HG03342 (cell line): Measurements from ENCODE around the gene S100A16.
"Not testable (repeated sequence)": the region's sequence is repeated elsewhere in the genome, so short reads cannot be mapped to it uniquely, and the experiment has no call there.

ENCODE experiments used
- ATAC-seq: cut with Tn5 transposase; IDR thresholded peaks from one replicate; pipeline ENCODE4 v1.9.1; 2021; ENCODE audit warnings: mild to moderate bottlenecking, moderate library complexity; ENCODE audit not compliant: unreplicated experiment

The S100A16 gene

GRCh38 chr1:153612755-153613331 is at the start of gene S100A16:
S100A16 (minus strand) TSS chr1:153613137; CDS start chr1:153608151, 4,986 bp downstream.
- ATAC-seq: no peak

GRCh38 chr1:153662269-153662668 is 49.3 kb upstream of the S100A16 start:
- no peak for ATAC-seq

- no peak for ATAC-seq
Measured at GRCh38 chr1:153661111-153661708, 48.3 kb upstream of the S100A16 start.

GRCh38 chr1:153659656-153660055 is 46.7 kb upstream of the S100A16 start:
- ATAC-seq: no peak

GRCh38 chr1:153659175-153659534 is 46.2 kb upstream of the S100A16 start:
- no peak for ATAC-seq

GRCh38 chr1:153658400-153659174 is 45.6 kb upstream of the S100A16 start, which contains the start of gene SNAPIN:
SNAPIN (plus strand) TSS chr1:153658703; CDS start chr1:153658744, 41 bp downstream.
- ATAC-seq: peak; percentile 77

- no peak for ATAC-seq
Measured at GRCh38 chr1:153655333-153655732, 42.4 kb upstream of the S100A16 start.

GRCh38 chr1:153652805-153653500 is 40.0 kb upstream of the S100A16 start:
- ATAC-seq: no peak

GRCh38 chr1:153651771-153652170 is 38.8 kb upstream of the S100A16 start:
- no peak for ATAC-seq

GRCh38 chr1:153649863-153650235 is 36.9 kb upstream of the S100A16 start:
- no peak for ATAC-seq

GRCh38 chr1:153649137-153649862 is 36.4 kb upstream of the S100A16 start:
- no peak for ATAC-seq

GRCh38 chr1:153648000-153648643 is 35.2 kb upstream of the S100A16 start:
- ATAC-seq: no peak

GRCh38 chr1:153647346-153647714 is 34.4 kb upstream of the S100A16 start:
- no peak for ATAC-seq

- no peak for ATAC-seq
Measured at GRCh38 chr1:153646672-153647345, 33.9 kb upstream of the S100A16 start.

GRCh38 chr1:153643816-153644215 is 30.9 kb upstream of the S100A16 start:
- no peak for ATAC-seq

- ATAC-seq: no peak
Measured at GRCh38 chr1:153643100-153643499, 30.2 kb upstream of the S100A16 start.

- no peak for ATAC-seq
Measured at GRCh38 chr1:153642161-153642560, 29.2 kb upstream of the S100A16 start.

GRCh38 chr1:153640861-153641260 is 27.9 kb upstream of the S100A16 start:
- ATAC-seq: no peak

- ATAC-seq: not testable (repeated sequence)
Measured at GRCh38 chr1:153640213-153640612, 27.3 kb upstream of the S100A16 start.

- ATAC-seq: no peak
Measured at GRCh38 chr1:153639280-153639679, 26.3 kb upstream of the S100A16 start.
